GM18909 (cell line): ENCODE results near the gene LDLRAD3.
"Not testable (repeated sequence)": the region's sequence is repeated elsewhere in the genome, so short reads cannot be mapped to it uniquely, and the experiment has no call there.

Experiments used
- ATAC-seq: cut with Tn5 transposase; IDR thresholded peaks from one replicate; pipeline ENCODE4 v1.9.1; 2021; ENCODE audit warnings: mild to moderate bottlenecking; ENCODE audit not compliant: unreplicated experiment, poor library complexity

LDLRAD3 gene, protein sequence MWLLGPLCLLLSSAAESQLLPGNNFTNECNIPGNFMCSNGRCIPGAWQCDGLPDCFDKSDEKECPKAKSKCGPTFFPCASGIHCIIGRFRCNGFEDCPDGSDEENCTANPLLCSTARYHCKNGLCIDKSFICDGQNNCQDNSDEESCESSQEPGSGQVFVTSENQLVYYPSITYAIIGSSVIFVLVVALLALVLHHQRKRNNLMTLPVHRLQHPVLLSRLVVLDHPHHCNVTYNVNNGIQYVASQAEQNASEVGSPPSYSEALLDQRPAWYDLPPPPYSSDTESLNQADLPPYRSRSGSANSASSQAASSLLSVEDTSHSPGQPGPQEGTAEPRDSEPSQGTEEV

DNA sequence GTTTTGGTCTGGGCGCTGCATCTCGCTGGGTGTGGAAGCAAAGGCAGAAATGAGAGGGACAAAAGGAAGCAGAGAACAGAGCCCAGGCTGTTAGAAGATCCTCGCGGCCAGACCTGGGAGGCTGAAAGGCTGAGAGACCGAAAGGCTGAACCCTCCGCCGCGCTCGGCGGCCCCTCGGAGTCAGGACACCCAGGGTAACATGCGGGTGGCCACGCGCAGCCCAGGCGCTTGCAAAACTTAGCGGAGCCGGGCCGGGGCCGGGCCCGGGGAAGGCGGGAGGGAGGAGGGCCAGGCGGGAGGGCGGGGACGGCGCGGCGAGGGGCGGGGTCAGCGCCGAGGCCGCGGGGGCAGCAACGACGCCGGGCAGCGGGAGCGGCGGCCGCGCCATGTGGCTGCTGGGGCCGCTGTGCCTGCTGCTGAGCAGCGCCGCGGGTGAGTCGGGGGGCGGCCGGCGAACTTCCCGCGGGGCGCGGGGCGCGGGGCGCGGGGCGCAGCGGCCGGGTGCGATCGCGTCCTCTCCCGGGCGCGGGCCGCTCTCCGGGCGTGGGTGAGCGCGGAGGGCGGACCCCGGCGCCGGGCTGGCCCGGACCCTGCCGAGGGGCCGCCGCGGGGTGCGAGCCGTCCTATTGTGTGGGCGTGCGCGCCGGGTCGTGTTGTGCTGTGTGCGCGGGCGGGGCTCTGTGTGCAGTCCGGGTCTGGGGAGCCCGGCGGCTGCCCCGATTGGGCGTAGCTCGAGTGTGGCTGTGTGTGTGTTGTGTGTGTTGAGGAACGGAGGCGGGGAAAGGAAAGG, at the start of gene LDLRAD3:
Gene LDLRAD3 (plus strand): TSS at position 350 of the 790 bp plus-strand sequence. CDS start 37 bp downstream, at position 387.
- peak; percentile 75 for ATAC-seq

DNA sequence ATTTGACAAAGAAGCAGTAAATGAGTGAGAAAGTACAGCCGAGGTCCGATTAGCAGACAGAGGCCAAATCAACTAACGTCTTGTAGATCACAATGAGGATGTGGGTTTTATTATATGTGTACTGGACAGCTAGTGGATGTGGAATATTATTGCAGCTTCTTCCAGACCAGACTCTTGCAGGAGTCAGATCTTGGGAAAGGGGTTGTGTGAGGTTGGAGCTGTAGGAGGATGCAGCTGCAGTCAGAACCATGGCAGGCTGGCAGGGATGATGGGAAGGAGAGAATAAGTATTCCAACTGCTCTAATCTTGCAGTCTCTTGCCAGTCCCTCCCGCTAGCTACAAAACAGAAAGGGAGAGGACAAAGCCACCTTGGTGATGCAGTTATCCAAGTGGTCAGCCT, 46.8 kb upstream of the LDLRAD3 start:
- no peak for ATAC-seq

DNA sequence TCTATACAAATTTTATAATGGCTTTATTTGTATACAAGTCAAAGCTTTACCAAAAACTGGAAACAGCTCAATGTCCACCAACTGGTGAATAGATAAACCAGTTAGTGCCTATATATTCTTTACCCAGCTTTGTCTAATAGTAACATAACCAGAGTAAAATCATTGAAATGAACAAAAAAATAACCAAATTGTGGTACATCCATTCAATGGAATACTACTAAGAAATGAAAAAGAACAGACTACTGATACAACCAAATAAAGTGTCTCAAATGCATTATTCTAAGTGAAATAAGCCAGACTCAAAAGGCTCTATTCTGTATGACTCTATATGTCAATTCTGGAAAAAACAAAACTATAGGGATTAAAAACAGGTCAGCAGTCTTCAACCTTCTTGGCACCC, 40.9 kb upstream of the LDLRAD3 start:
- no peak for ATAC-seq

DNA sequence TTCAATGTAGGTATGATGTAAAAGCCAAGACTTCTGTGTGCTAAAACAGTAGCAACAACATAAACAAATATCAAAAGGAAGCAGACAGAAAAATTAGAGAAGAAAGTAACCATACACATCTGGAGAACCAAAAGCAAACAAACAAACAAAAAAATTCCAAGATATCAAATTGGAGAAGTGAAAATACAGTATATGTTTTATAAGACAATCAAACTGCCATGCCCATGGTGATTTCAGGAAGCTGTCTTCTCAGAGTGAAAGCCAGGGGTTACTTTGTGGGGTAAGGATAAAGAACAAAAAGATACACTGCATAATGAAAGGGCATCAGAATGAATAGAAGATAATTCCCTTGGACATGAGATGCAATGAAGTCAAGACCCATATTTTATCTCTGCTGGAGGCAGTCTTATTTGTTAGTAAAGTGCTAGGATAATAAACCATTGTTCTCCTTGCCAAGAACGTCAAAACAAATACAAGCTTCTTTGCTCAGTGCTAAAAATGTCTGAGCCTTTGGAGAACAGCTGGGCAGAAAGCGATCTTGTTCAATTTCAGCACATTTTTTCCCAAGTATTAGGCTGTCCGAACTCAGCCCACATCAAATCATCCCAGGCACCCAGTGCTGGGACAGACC, 38.1 kb upstream of the LDLRAD3 start:
- ATAC-seq, result no peak

DNA sequence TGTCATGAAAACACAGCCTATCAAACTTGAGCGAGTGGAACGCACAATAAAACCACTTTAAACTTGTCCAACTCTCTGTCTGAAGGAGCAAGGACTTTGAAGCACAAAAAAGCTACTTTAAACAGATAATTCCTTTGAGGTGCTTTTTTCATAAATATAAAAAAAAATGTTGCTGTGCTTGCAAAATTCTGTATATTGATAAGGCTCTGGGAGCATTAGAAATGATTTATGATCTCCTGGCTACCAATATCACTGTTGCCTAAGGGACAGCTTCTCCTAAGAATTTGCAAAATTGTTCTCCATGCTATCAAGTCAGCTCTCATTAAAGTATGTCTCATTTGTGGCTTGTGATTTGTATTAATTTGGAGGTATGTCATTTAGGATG, 37.6 kb upstream of the LDLRAD3 start:
- no peak for ATAC-seq

DNA sequence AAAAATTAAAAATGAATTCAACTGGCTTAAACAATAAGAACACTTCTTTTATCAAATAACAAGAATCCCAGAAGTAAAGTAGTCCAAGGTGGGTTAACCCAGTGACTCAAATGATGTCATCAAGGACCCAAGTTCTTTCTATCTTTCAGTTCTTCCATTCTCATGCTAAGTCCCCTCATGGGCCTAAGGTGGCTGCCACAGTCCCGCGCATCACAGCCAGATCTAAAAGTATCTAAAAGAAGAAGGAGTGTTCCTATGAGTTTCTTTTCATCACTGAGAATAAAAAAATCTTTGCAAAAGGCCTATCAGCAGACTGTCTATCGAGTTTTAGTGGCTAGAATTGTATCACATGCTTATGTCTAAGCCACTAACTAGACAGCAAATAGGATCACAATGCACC, 37.2 kb upstream of the LDLRAD3 start:
- no peak for ATAC-seq

DNA sequence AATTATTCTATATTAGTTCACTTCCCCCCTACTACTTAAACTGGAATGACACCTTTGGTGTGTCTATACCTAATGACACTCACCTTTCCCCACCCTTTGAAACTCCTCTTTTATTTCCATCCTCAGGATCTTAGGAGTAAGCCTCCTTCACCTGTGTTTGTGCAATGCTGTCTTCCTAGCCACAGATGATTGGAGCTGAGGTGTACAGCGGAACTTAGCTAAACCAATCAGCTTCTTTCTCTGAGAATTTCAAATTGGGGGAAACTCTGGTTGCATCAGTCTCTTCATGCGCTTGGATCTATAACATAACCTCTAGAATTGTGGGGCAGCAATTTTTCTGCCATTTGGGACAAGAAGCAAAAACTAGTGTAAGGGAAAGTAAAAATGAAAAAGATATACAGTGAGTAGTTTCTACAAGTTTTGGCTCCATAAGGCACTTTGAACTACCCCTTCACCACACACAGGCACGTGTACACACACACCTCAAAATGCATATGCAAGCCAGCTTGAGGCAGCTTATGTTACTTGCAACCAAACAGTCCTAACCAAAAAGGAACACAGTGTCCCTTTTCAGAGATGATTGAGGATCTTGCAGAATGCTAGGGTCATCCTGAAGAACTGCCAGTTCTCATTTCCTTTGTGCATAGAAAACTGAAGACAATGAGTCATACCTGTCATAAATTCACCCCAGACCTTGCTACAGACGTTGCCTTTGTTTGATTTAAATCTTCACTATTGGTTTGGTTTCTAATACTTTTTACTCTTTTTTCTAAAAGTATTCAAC, 36.0 kb upstream of the LDLRAD3 start:
- peak; percentile 80 for ATAC-seq

DNA sequence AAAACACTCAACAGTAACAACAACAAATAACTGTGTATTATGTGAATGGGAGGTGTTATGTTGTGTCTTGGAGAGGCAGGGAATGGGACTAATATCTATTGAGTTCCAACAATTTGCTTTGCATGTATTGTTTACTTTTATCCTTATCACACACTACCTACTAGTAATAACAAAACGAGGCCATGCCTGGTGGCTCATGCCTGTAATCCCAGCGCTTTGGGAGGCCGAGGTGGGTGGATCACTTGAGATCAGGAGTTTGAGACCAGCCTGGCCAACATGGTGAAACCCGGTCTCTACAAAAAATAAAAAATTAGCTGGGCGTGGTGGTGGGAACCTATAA, 35.5 kb upstream of the LDLRAD3 start:
- not testable (repeated sequence) for ATAC-seq

DNA sequence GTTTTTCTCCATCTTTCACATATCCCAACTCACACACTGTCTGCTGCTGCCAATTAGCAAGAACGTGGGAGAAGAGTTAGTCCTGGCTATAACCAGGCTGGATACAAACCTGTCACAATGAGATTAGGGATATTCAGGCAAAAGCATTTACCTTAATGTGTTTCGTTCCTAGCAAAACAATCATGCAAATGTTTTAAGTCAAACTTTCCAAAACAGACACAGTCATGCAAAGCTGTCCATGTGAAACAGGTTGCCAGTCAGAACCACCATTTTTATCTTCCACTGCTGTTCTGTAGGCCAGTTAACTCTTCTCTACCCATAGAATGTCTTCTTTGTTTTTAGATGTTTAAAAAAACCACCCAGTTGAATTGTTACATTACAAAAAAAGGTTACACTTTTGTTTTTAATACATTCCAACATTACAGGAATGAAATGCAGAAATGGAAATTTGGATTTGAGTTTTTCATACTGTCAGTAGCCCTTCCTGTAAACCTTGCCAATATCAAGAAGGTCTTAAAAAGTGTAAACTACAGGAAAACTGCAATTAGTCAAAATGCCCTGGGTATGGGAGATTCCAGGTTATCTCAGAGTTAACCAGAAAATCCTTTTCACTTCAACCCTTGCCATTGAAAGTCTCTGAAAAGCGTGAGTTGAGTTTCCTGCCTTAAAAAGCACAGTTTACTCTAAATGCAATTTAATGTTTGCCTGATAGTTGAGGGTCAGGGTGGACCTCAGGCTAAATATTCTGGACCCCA, 34.2 kb upstream of the LDLRAD3 start:
- ATAC-seq, result no peak

DNA sequence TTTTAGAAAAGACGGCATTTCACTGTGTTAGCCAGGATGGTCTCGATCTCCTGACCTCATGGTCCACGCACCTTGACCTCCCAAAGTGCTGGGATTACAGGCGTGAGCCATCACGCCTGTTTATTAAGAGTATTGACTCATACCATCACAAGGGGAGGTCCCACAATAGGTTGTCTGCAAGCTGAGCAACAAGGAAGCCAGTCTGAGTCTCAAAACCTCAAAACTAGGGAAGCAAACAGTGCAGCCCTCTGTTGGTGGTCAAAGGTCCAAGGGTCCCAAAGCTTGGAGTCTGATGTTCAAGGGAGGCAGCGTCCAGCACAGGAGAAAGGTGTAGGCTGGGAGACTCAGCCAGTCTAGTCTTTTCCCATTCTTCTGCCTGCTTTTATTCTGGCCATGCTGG, 32.8 kb upstream of the LDLRAD3 start:
- ATAC-seq, result no peak

DNA sequence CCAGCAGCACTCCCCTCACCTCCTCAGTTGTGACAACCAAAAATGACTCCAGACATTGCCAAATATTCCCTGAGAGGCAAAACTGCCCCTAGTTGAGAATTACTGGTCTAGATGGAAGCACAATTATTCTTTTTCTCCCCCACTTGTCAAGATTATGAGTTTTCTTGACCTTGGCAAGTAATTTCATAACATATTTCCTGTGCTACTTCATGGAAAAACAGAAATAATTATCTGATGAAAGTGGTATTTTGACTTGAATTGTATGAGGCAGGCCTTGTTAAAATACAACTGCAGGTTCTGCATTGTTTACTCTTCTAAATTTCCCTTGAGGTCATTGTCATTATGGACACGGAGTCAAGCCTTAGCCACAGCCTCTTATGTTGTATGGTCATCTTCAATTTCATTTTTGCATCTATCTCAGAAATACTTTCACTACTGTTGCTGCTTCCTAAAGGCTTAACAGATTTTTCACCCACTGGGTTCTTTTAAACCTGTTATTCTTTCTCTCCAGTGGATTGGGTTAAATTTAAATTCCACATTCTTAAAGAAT, 32.2 kb upstream of the LDLRAD3 start:
- no peak for ATAC-seq

DNA sequence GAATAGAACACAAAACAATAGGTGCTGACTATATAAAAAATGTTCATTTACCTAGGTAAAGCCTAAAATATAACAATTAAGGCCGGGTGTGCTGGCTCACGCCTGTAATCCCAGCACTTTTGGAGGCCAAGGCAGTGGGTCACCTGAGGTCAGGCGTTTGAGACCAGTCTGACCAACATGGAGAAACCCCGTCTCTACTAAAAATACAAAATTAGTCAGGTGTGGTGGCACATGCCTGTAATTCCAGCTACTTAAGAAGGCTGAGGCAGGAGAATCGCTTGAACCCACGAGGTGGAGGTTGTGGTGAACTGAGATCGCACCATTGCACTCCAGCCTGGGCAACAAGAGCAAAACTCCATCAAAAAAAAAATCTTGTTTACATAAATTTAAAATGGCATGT, 31.4 kb upstream of the LDLRAD3 start:
- ATAC-seq, result not testable (repeated sequence)

DNA sequence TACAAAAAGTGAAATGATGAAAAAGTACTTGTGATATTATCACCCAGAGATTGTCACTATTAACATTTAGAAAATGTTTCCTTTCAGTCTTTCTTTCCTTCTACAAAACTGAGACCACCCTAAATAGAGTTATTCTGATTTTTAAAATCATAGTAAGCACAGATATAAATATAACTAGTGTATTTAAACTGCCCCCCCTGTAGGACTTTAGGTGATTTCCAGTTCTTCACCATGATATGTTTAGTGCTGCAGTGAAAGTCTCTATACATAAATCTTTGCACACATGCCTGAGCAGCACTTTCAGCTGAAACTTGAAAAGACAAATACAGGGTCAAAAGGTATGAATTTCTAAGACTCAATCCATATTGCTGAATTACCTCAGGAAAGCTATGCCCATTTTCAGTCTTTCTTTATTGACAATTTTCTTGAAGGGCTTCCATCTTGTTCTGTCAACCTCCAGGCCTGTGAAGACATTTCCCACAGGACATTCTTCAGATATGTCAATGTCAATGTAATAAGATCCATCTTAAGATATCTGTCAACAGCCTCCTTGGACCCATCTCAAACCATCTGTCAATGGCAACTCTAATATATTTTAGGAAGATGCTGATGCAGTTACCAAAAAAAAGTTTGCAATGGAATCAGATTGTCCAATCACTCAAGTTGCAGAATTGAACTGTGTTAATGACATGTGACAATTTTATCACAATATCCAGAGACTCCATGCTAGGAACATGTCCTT, 30.8 kb upstream of the LDLRAD3 start:
- no peak for ATAC-seq

DNA sequence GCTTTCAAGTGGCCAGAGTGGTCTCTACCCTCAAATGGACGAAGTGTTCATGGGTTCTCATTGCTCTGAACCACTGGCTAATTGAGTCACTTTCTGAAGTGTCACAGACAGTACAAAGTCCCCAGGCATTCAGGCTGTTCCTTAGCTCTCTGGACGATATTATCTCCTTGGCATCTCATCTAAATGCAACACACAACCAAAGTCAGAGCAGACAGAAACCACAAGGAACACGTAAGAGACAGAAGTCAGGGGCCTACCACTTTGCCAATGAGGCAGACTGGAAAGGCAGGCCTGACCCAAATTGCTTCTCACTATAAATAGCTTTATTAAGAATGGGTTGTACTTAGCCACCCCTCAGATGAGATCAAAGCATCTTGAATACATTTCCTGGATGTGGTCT, 29.0 kb upstream of the LDLRAD3 start:
- no peak for ATAC-seq

DNA sequence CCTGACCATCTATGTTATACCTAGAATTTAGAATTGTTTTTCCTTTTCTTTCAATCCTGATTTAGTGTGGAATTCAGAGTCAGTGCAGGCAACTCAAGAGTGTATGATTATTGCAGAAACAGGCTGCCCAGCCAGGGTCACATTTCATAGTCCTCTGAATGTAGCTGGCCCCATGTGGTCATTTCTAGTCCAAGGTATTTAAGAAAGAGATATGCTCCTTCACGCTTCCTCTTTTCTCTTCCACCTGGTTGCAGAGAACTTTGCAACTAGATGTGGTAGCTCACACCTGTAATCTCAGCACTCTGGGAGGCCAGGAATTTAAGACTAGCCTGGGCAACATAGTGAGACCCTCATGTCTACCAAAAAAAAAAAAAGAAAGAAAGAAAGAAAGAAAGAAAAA, 27.6 kb upstream of the LDLRAD3 start:
- ATAC-seq, result no peak

DNA sequence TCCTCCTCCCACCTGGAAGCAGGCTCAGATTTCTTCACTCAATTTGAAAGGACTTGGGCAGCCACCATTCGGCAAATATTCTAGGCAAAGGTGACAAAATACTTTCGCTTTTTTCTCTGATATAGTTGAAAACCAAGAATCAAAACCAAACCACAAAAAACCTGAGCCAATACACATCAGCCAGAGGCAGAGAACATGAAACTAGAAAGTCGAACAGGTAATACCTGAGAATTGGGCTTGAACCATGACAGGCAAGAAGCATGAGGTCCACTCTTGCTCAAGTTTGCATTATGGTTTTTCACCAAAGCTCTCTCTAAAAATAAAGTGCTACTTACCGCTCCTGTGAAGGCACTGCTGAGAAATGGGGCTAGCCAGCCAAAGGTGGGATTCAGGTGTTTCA, 26.2 kb upstream of the LDLRAD3 start:
- no peak for ATAC-seq

DNA sequence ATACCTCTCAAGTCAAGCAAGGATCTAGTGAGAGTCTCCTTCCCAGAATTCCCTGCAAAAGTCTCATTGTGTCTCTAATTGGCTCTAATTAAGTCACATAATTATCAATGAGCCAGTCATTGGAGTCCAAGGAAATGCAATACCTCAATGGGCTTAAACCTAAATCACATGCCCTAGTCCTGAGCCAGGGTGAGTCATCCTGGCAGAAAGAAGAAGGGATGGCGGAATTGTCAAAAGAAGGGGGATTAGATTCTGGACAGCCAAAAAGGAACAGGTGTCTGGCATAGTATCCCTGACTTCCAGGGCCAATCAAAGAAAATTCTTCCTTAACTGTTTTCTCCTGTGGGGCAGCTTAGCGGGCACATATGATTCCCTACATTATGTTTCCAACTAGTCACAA, 25.1 kb upstream of the LDLRAD3 start:
- no peak for ATAC-seq

DNA sequence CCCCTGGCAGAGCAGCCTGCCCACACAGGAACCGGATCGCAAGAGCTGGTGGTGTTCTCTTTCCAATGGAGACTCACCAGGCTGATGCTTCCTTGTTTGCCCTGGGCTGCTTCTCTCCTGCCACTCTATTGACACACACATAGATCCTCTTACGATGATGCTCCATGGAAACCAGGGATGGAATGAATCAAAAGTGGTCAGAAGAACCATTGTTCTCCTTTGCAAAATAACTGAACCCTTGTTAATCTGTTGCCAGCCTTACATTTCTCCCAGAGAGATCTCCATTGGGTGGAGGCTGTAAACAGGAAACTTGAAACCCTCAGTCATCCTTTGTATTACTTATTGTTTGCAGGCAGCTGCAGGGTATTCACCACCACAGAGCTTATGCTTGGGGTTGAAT, 24.6 kb upstream of the LDLRAD3 start:
- no peak for ATAC-seq

DNA sequence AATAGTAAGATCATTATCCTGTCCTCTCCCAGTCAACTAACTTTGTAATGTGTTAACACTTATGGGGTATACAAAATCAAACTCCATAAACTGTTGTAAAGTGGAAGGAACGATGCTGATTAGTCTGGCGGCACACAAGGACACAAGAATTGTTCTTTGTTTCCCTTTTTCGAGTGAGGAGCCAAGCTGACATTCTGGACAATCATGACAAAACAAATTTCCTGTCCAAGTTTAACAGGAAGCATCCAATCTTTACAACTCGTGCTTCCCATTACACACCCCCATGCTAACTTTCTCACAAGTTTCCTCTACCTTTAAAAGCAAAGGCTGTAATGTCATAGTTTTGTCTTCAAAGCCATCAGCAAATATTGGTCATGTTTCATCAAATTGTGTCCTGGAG, 20.4 kb upstream of the LDLRAD3 start:
- ATAC-seq, result no peak
